GM18519 (cell line): ENCODE measurements around the gene DTYMK.
"Not testable (repeated sequence)": the region's sequence is repeated elsewhere in the genome, so short reads cannot be mapped to it uniquely, and the experiment has no call there.

ENCODE experiments used
- ATAC-seq: cut with Tn5 transposase; IDR thresholded peaks from one replicate; pipeline ENCODE4 v1.9.1; 2021; ENCODE audit warnings: mild to moderate bottlenecking, moderate library complexity; ENCODE audit not compliant: unreplicated experiment, low FRiP score

Gene DTYMK

GRCh38 chr2:241686650-241687425 lies at the start of gene DTYMK:
Gene DTYMK, minus strand, starts transcription at chr2:241686815. Its CDS starts 32 bp downstream, at chr2:241686783.
- ATAC-seq: peak; percentile 89

DNA sequence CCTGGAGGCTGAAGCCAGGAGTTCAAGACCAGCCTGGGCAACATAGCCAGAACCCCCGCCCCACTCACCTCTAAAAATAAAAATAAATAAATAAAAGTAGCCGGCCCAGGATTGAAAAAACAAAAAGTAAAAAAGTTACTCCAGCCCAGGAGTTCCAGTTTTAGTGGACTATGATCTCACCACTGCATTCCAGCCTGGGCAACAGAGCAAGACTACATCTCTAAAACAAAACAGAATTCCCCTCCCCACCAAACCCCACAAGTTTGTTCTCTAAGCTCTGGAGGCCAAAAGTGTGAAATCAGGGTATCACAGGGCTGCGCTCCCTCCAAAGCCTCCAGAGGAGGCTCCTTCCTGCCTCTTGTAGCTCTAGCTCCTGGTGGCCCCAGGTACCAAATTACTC lies 49.5 kb upstream of the DTYMK start:
- no peak for ATAC-seq

DNA sequence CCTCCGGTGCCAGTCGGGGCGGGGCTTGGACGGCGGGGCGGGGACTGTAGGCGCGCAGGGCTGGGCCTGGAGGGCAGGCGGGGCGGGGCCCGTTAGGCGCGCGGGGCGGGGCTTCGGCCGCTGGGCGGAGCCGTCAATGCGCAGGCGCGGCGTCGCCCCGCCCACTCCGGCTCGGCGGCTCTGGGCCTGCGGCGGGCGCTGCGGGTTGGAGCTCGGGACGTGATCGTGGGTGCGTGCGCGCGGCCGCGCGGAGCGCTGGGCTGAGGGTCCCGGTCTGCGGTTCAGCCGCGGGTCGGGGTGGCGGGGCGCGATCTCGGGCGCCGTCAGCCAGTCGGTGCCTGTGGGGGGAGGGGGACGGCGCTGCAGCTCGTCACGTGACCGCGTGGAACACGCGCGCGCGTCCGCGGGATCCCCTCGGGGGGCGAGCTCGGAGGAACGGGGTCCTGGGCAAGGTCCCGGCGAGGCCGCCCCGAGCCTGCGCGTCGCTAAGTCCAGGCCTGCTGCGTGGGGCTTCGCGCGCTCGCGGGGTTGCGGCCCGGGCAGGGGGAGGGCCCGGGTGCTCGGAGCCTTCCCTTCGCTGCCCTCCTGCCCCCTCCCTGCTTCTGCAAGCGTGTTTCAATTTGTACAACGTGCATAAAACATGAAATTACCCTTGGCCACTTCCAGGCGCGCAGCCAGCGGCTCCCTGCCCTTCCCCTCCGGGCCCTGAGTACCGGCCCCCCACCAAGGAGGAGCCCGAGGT lies 48.0 kb upstream of the DTYMK start, which contains the start of gene D2HGDH:
Gene D2HGDH, plus strand, starts transcription at position 164 of the 742 bp plus-strand sequence. CDS start 595 bp downstream, outside the sequence.
- peak; percentile 48 for ATAC-seq

GRCh38 chr2:241734208-241734466 lies 47.5 kb upstream of the DTYMK start:
- ATAC-seq: no peak

GRCh38 chr2:241733391-241734207 lies 47.0 kb upstream of the DTYMK start:
- no peak for ATAC-seq

- ATAC-seq: not testable (repeated sequence)
These were observed 46.0 kb upstream of the DTYMK start for GRCh38 chr2:241732513-241733186.

GRCh38 chr2:241730671-241731293 lies 44.2 kb upstream of the DTYMK start:
- no peak for ATAC-seq

DNA sequence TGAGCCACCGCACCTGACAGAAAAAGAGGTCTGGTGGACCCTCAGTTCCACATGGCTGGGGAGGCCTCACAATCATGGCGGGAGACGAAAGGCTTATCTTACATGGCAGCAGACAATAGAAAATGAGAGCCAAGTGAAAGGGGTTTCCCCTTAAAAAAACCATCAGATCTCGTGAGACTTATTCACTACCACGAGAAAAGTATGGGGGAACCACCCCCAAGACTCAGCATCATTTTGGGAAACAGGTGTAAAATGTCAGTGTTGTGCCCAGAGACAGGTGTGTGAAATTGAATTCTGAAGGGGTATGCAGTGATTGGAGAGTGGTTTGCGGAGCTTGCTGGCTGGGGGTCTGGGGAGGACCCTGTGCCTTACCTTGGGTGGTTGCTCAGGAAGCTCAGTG lies 43.3 kb upstream of the DTYMK start:
- no peak for ATAC-seq

DNA sequence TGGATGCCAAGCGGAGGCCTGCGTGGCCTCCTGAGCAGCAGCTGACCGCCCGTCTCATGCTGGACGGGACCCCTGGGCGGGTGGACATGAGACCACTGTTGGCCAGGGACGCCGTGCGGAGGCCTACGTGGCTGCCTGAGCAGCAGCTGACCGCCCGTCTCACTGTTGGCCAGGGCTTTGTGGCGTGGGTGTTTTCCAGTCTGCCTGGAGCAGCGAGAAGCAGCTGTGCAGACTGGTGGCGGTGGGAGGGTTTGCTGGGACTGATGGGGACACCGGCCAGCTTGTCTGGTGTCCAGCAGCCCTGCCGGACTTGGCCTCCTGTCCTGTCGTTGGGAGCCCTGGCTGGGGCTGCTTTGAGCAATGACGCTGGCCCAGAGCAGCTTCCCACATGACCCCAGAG lies 42.0 kb upstream of the DTYMK start:
- ATAC-seq: no peak

DNA sequence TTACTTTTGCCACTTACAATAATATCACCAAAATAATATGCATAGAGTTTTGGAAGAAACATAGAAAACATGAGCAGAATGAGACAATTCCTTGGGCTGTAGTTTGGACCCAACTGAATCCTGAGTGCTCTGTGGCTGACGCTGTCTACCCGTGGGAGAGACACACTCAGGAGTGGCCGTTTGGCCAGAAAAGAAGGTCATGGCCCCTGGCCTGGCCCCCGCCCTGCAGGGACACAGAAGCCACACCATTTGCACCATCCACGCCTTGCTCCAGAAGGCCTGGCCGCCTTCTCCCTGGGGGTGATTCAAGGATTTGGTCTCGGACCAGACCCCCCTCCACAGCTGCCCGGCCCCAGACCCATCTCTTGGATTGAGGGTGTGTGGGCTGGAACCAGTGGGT lies 41.4 kb upstream of the DTYMK start:
- ATAC-seq: no peak

- ATAC-seq: no peak
These were observed 39.8 kb upstream of the DTYMK start for GRCh38 chr2:241726459-241726858.

GRCh38 chr2:241724975-241725870 lies 38.6 kb upstream of the DTYMK start:
- ATAC-seq: no peak

- ATAC-seq: no peak
These were observed 37.8 kb upstream of the DTYMK start for GRCh38 chr2:241724259-241724974.

DNA sequence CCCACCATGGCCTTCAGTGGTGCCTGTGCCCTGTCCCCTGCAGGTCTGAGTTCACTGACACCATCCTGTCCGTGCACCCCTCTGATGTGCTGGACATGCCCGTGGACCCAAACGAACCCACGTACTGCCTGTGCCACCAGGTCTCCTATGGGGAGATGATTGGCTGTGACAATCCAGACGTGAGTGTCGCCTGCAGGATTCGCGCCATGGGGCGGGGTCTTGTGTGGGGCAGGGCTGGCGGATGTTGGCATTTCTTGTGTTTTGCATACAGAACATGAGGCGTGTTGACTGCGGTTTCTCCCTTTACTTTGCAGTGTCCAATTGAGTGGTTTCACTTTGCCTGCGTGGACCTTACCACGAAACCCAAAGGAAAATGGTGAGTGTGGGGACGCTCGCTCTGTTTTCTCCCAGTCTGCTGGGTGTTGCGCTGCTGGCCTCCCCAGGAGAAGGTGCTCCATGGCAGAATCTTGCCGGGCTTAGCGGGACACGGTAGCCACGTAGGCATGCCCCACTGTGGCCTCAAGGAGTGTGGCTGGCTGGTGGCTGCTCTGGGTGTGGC lies 36.4 kb upstream of the DTYMK start:
- ATAC-seq: no peak

DNA sequence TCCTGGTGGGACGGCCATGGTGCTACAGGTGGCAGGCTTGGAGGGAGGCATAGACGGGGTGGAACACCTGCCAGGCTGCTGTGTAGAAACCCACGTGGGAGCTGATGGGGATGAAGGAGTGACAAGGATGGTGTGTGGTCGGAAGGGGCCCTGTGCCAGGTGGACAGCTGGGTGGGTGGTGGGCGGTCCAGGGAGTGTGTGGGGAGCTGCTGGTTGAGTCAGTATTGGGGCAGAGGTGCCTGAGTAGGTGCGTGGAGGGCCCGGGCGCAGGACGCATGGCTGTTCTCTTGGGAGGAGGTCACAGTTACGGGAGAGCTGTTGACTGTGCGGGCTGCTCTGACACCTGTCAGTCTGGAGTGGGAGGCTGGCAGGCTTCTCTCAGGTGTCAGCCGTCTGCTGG lies 35.2 kb upstream of the DTYMK start:
- no peak for ATAC-seq

DNA sequence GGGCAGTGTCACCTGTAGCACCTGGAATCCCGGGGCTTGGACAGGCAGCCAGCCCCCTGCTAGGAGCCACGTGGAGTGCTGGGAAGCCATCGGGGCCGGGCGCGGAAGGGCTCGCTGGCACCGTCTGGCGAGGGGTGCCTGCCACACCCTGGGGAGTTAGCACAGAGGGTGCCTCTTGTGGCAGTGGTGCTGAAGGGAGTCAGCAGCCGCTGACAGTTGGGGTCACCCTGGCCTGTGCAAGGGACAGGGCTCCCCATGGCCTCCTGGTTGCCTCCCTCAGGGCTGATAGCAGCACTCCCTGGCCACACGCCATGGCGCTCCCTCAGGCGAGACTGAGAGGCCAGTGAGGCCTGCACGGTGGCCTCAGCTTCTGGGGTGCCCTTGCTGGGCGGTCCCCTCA lies 33.9 kb upstream of the DTYMK start:
- no peak for ATAC-seq

DNA sequence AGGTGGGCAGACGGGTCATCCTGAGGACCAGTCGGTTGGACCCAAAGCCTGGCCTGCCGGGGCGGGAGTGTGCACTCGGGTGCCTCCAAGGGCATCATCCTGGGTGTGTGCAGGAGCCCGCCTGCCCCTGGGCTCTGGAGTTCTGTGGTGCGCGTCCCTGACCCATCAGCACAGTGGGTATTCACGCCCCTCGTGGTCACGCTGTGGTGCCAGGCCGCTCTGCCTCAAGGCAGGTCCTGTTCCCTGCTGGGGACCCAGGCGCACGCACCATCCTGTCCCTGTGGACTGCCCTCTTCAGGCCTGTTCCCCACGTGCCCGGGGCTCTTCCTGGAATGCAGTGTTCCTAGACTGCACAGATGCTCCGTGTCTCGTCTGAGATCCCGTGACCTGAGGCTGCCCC lies 33.5 kb upstream of the DTYMK start:
- ATAC-seq: no peak

GRCh38 chr2:241719093-241719492 lies 32.5 kb upstream of the DTYMK start:
- ATAC-seq: no peak
